Nephron (organoid): ENCODE measurements around the gene RAB23.

Experiments used
- H3K27ac Mint-ChIP-seq, 3 experiments: 2 replicates each; pipeline ENCODE4 v1.8.0; 2020; ENCODE audit warnings: mixed read lengths in 3 of 3, mild to moderate bottlenecking in 2 of 3, moderate library complexity in 1 of 3
- H3K27me3 Mint-ChIP-seq: 2 replicates; pipeline ENCODE4 v1.8.0; 2021; ENCODE audit warnings: low read depth, mild to moderate bottlenecking, moderate library complexity, mixed read lengths
- H3K36me3 Mint-ChIP-seq: 2 replicates; pipeline ENCODE4 v1.8.0; 2020; ENCODE audit warnings: low read depth, mixed read lengths
- H3K4me1 Mint-ChIP-seq: 2 replicates; pipeline ENCODE4 v1.8.0; 2020; ENCODE audit warnings: mixed read lengths
- H3K4me3 Mint-ChIP-seq, 3 experiments: 2 replicates each; pipeline ENCODE4 v1.8.0; 2020; ENCODE audit warnings: mild to moderate bottlenecking in 3 of 3, mixed read lengths in 3 of 3, moderate library complexity in 2 of 3
- H3K9me3 Mint-ChIP-seq: 2 replicates; pipeline ENCODE4 v1.8.0; 2020; ENCODE audit warnings: mixed read lengths
- TF ChIP-seq, protein P1 (sequence below), 3 experiments: fragments of 200-600 bp; sonication (generic); IDR thresholded peaks; one replicate each; pipeline ENCODE4 v1.5.0; 2021; ENCODE audit warnings: antibody characterized with exemption in 3 of 3; ENCODE audit not compliant: unreplicated experiment in 3 of 3

The RAB23 gene

DNA sequence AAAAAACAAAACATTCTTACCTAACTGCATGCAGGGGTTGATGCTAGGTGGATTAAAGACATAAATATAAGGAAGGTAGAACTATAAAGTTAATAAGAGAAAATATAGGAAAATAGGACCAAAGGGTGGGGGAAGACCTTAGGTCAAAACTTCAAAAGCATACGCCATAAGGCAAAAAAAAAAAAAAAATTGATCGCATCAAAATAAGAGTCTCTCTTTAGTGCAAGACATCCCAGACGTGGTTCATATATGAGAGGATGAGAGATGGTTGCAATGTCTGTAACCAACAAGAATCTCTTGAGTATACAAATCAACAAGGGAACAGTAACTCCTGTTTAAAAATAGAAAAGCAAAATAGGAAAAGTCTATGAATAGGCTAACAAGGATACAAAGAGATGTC lies 41.5 kb downstream of the RAB23 start:
- Mint-ChIP-seq H3K4me3 (no peak overlapping the region), H3K27me3 (no peaks in the 10 kb centered on the region), H3K4me1 (peaks cover 53% of the 10 kb centered on the region), H3K27ac (peak overlapping the region in 2 of 3 experiments; percentile 9 to 88), H3K36me3 (peaks cover 45% of the 10 kb centered on the region), H3K9me3 (no peaks in the 10 kb centered on the region)
- TF ChIP-seq, protein P1, sequence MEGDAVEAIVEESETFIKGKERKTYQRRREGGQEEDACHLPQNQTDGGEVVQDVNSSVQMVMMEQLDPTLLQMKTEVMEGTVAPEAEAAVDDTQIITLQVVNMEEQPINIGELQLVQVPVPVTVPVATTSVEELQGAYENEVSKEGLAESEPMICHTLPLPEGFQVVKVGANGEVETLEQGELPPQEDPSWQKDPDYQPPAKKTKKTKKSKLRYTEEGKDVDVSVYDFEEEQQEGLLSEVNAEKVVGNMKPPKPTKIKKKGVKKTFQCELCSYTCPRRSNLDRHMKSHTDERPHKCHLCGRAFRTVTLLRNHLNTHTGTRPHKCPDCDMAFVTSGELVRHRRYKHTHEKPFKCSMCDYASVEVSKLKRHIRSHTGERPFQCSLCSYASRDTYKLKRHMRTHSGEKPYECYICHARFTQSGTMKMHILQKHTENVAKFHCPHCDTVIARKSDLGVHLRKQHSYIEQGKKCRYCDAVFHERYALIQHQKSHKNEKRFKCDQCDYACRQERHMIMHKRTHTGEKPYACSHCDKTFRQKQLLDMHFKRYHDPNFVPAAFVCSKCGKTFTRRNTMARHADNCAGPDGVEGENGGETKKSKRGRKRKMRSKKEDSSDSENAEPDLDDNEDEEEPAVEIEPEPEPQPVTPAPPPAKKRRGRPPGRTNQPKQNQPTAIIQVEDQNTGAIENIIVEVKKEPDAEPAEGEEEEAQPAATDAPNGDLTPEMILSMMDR (IDR thresholded peaks at IDR 0.05; ENCODE audit: unreplicated experiment in 3 of 3): no peak

DNA sequence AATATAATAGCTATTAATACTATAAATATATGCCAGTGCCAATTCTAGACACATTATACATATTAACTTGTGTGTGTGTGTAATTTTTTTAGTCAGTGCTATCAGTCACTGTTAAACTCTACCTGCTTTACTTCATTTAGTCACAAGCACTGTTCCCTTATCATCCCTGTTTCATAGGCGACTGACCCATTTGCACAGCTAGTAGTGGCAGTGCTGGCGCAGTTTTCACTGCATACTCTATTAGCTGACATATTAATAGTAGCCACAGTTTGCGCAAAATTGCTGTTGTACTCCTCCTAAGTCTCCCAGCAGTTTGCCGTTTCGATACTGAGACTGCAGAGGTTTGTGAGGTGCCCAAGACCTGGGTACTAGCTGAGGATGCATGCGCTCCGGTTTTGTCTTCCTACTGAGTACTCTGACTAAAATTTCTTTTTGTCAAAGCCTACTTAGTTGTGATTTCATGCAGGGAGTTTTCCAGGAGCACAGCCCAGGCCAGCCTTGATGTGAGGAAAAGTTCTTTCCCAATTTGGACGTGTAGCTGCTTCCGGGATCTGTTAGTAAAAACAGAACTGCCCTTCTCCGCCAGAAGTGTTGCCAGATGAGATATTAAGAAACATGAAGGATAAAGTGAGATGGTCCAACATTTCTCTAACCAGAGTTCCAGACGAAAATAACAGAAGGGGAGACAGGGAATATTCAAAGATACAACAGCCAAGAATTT lies 44.4 kb downstream of the RAB23 start:
- H3K4me3 Mint-ChIP-seq: peak overlapping the region in 1 of 3 experiments; percentile 51
- H3K4me1 Mint-ChIP-seq: peaks cover 77% of the 10 kb centered on the region
- peak overlapping the region in 2 of 3 experiments; percentile 45 to 73 for H3K27ac Mint-ChIP-seq
- no peaks in the 10 kb centered on the region for H3K9me3 Mint-ChIP-seq
- H3K27me3 Mint-ChIP-seq: peaks cover 3% of the 10 kb centered on the region
- peaks cover 30% of the 10 kb centered on the region for H3K36me3 Mint-ChIP-seq
- TF ChIP-seq, protein P1 (IDR thresholded peaks at IDR 0.05; ENCODE audit: unreplicated experiment in 3 of 3): no peak

DNA sequence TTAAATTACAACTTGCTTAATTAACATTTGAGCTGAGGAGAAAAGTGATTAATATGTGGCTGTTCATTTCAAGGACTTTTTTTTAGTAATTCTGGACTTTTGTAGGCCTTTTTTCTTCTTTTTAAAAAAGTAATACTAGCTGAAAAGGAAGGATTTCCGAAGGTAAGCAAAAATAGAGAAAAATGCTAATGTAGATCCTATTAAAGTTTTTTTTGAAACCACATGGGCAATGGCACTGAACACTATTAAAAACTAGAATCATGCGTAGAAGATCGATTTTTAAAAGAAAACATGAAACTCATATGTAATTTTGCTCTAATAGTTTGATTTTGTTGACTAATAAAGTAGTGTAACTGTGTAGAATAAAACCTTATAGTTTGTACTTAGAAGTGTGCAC lies 47.6 kb downstream of the RAB23 start:
- H3K27me3 Mint-ChIP-seq: peaks cover 3% of the 10 kb centered on the region
- H3K4me1 Mint-ChIP-seq: peaks cover 51% of the 10 kb centered on the region
- peaks cover 12% of the 10 kb centered on the region for H3K36me3 Mint-ChIP-seq
- peak overlapping the region in 1 of 3 experiments; percentile 62 for H3K27ac Mint-ChIP-seq
- peak overlapping the region in 1 of 3 experiments; percentile 92 for H3K4me3 Mint-ChIP-seq
- TF ChIP-seq, protein P1 (IDR thresholded peaks at IDR 0.05; ENCODE audit: unreplicated experiment in 3 of 3): no peak
- H3K9me3 Mint-ChIP-seq: no peaks in the 10 kb centered on the region

DNA sequence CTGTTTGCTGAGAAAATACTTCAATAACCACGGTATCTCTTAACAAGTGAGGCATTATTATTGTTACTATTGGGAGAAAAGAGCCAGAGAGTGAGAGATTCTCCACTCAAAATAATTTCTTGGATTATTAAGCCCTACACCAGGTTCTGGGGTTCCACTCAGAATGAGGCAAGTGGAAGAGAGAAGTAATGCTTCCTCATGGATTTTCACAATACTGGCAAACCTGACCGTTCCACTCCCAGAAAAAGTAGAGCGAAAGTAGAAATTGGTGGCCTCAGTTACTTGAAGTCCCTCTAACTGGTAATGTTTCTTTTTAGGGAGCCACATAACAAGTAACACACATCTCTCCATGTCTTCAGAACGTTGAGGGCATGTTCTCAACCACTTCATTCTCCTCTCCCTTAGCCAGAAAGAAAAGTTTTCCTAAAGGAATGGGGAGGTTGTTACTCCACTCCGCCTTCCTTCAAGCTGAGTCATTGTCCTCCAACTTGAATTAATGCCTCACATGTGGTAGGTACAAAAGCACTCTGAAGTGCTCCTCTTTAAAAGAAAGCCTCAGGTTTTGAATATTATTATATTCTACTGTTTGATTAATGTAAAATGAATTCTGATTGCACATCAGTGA lies 48.1 kb downstream of the RAB23 start:
- no peaks in the 10 kb centered on the region for H3K9me3 Mint-ChIP-seq
- peaks cover 8% of the 10 kb centered on the region for H3K36me3 Mint-ChIP-seq
- H3K27ac Mint-ChIP-seq: peak overlapping the region in 2 of 3 experiments; percentile 20 to 62
- H3K4me1 Mint-ChIP-seq: peaks cover 46% of the 10 kb centered on the region
- H3K4me3 Mint-ChIP-seq: peak overlapping the region; percentile 86 to 92 (median 92)
- H3K27me3 Mint-ChIP-seq: peaks cover 3% of the 10 kb centered on the region
- TF ChIP-seq, protein P1 (IDR thresholded peaks at IDR 0.05; ENCODE audit: unreplicated experiment in 3 of 3): no peak

DNA sequence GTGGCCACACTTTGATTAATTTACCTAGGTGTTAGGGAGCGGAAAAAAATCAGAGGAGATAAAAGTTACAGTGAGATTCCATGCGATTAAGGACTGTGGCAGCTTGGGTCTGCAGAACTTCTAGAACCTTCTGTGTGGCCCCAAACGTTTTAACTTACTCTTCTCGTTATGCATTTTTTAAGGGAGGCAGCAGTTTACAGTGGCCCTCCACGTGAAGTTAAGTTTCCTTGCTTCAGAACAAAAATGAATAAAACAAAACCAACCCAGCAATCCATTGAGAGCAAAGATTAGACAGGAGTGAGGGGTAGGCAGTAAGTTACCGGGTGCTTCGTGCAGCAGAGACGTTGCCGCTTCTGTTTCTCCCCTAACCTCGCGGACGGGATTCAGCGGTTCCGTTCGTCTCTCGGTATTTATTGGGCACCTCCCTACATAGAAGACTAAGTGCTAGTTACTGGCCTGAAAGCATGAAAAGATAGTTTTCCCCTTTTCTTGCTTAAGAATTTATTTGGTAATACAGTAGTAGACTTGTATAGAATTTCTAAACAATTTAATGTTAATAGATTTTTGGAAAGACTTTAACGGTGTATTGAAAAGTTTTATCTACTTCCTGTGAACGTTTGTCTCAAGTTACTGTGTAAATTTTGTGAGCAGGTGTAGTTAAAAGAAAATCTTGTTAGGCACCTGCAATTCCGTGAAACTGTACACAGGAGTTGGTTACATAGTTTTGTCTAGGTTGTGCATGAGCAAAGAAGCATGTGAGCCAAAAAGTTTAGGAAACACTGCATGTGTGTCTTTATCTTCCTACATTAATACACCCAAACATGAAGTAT lies 48.8 kb downstream of the RAB23 start:
- peak overlapping the region; percentile 42 to 62 (median 53) for H3K27ac Mint-ChIP-seq
- peaks cover 41% of the 10 kb centered on the region for H3K4me1 Mint-ChIP-seq
- peak overlapping the region; percentile 86 to 92 (median 92) for H3K4me3 Mint-ChIP-seq
- H3K36me3 Mint-ChIP-seq: peaks cover 6% of the 10 kb centered on the region
- peaks cover 3% of the 10 kb centered on the region for H3K27me3 Mint-ChIP-seq
- no peaks in the 10 kb centered on the region for H3K9me3 Mint-ChIP-seq
- TF ChIP-seq, protein P1 (IDR thresholded peaks at IDR 0.05; ENCODE audit: unreplicated experiment in 3 of 3): no peak
